HEK293T (cell line): ENCODE results near the gene AFAP1L2.

Source experiments
- CTCF ChIA-PET: fragments of 350-600 bp; formaldehyde crosslinking; extraction: SDS; loops from one replicate; lab custom pipeline; 2021; ENCODE audit warnings: antibody characterized with exemption, inconsistent platforms; lab: Yijun Ruan, JAX
- POLR2A ChIA-PET: fragments of 350-600 bp; formaldehyde crosslinking; extraction: SDS; loops from one replicate; lab custom pipeline; 2020; ENCODE audit warnings: antibody characterized with exemption, inconsistent platforms; lab: Yijun Ruan, JAX
- DNase-seq: peaks from one replicate; pipeline ENCODE4 v3.0.0; 2012; ENCODE audit warnings: mixed read lengths; ENCODE audit errors: extremely low spot score
- ARNT ChIP-seq: fragments of 450-650 bp; IDR thresholded peaks from 2 replicates; pipeline ENCODE4 v1.6.1; 2017; ENCODE audit warnings: mild to moderate bottlenecking
- BHLHE40 ChIP-seq: fragments of 450-650 bp; IDR thresholded peaks from 2 replicates; pipeline ENCODE4 v1.6.1; 2016; ENCODE audit warnings: mild to moderate bottlenecking, moderate library complexity, borderline replicate concordance
- CTBP1 ChIP-seq: fragments of 450-650 bp; IDR thresholded peaks from 2 replicates; pipeline ENCODE4 v1.6.1; 2016; ENCODE audit warnings: borderline replicate concordance
- ELF4 ChIP-seq: fragments of 450-650 bp; IDR thresholded peaks from 2 replicates; pipeline ENCODE4 v1.6.1; 2017; ENCODE audit warnings: antibody characterized with exemption
- FOXA1 ChIP-seq: fragments of 450-650 bp; IDR thresholded peaks from 2 replicates; pipeline ENCODE4 v1.6.1; 2016; ENCODE audit warnings: mild to moderate bottlenecking
- FOXK2 ChIP-seq: fragments of 450-650 bp; IDR thresholded peaks from 2 replicates; pipeline ENCODE4 v1.6.1; 2016; ENCODE audit warnings: mild to moderate bottlenecking
- FOXM1 ChIP-seq: fragments of 450-650 bp; IDR thresholded peaks from 2 replicates; pipeline ENCODE4 v1.6.1; 2017; ENCODE audit warnings: mild to moderate bottlenecking, borderline replicate concordance
- HDGF ChIP-seq: fragments of 450-650 bp; IDR thresholded peaks from 2 replicates; pipeline ENCODE4 v1.6.1; 2017; ENCODE audit warnings: antibody characterized with exemption, borderline replicate concordance
- L3MBTL2 ChIP-seq: fragments of 450-650 bp; conservative IDR thresholded peaks from 2 replicates; pipeline ENCODE4 v1.6.1; 2016; ENCODE audit warnings: mild to moderate bottlenecking
- LEF1 ChIP-seq: fragments of 450-650 bp; IDR thresholded peaks from 2 replicates; pipeline ENCODE4 v1.6.1; 2017; ENCODE audit warnings: mild to moderate bottlenecking, borderline replicate concordance
- NFRKB ChIP-seq: fragments of 450-650 bp; IDR thresholded peaks from 2 replicates; pipeline ENCODE4 v1.6.1; 2016; ENCODE audit warnings: mild to moderate bottlenecking, moderate library complexity
- PKNOX1 ChIP-seq: fragments of 450-650 bp; IDR thresholded peaks from 2 replicates; pipeline ENCODE4 v1.6.1; 2016
- SP1 ChIP-seq: fragments of 450-650 bp; IDR thresholded peaks from 2 replicates; pipeline ENCODE4 v1.6.1; 2017
- SUZ12 ChIP-seq: fragments of 450-650 bp; IDR thresholded peaks from 2 replicates; pipeline ENCODE4 v1.6.1; 2016; ENCODE audit warnings: mild to moderate bottlenecking
- TARDBP ChIP-seq: fragments of 450-650 bp; IDR thresholded peaks from 2 replicates; pipeline ENCODE4 v1.6.1; 2016
- ZNF384 ChIP-seq: fragments of 450-650 bp; IDR thresholded peaks from 2 replicates; pipeline ENCODE4 v1.6.1; 2016

Gene AFAP1L2

GRCh38 chr10:114420811-114421485 is 16.6 kb upstream of the AFAP1L2 start:
- TF ChIP-seq SP1 (no peak), NFRKB (no peak), FOXK2 (no peak), FOXM1 (no peak), ZNF384 (no peak), BHLHE40 (no peak), SUZ12 (no peak)
- ChIA-PET POLR2A (no interaction called here), CTCF (no interaction called here)
- DNase-seq, result no peak

DNA sequence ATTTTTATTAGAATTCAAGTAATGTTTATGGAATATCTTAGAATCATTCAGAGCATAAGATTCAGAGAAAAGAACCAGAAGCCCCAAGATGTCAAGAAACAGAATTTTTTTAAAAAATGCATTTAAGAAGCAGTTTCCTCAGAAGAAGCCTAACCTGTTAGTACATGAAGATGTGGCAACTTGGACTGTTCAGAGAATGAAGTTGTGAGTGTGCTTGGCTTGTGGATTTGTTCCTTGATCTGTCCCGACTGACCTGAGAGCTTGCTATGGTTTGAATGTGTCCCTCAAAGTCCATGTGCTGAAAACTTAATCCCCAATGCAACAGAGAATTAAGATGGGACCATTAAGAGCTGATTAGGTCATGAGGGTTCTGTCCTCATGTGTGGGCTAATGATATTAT is 13.8 kb upstream of the AFAP1L2 start:
- CTCF ChIA-PET, result no interaction called here
- no peak for DNase-seq
- TF ChIP-seq BHLHE40 (no peak), HDGF (no peak), CTBP1 (no peak), PKNOX1 (no peak)
- POLR2A ChIA-PET, result no interaction called here

- TF ChIP-seq HDGF, result no peak
- no peak for TF ChIP-seq CTBP1
- no peak for TF ChIP-seq SP1
- TF ChIP-seq LEF1, result no peak
- no peak for TF ChIP-seq NFRKB
- no peak for TF ChIP-seq FOXM1
- TF ChIP-seq ELF4, result no peak
- TF ChIP-seq ARNT, result no peak
- TF ChIP-seq PKNOX1, result no peak
- no peak for TF ChIP-seq ZNF384
- TF ChIP-seq FOXK2, result no peak
- no peak for TF ChIP-seq L3MBTL2
- no peak for TF ChIP-seq BHLHE40
- no peak for TF ChIP-seq TARDBP
- DNase-seq, result no peak
- ChIA-PET CTCF (no interaction called here), POLR2A (no interaction called here)
Observed at GRCh38 chr10:114412907-114413797, 8.8 kb upstream of the AFAP1L2 start.

GRCh38 chr10:114408968-114409444 is 4.7 kb upstream of the AFAP1L2 start:
- POLR2A ChIA-PET, result no interaction called here
- CTCF ChIA-PET, result interaction anchor here (0.7 kb wide), 1 partner anchor 13 kb away, joined by 3 read pairs; no protein-coding TSS in a partner anchor
- TF ChIP-seq ELF4, result no peak
- no peak for TF ChIP-seq BHLHE40
- no peak for TF ChIP-seq FOXK2
- TF ChIP-seq ZNF384, result no peak
- TF ChIP-seq L3MBTL2, result no peak
- no peak for TF ChIP-seq LEF1
- TF ChIP-seq SUZ12, result no peak
- TF ChIP-seq HDGF, result no peak
- TF ChIP-seq ARNT, result no peak
- TF ChIP-seq TARDBP, result no peak
- DNase-seq, result no peak

DNA sequence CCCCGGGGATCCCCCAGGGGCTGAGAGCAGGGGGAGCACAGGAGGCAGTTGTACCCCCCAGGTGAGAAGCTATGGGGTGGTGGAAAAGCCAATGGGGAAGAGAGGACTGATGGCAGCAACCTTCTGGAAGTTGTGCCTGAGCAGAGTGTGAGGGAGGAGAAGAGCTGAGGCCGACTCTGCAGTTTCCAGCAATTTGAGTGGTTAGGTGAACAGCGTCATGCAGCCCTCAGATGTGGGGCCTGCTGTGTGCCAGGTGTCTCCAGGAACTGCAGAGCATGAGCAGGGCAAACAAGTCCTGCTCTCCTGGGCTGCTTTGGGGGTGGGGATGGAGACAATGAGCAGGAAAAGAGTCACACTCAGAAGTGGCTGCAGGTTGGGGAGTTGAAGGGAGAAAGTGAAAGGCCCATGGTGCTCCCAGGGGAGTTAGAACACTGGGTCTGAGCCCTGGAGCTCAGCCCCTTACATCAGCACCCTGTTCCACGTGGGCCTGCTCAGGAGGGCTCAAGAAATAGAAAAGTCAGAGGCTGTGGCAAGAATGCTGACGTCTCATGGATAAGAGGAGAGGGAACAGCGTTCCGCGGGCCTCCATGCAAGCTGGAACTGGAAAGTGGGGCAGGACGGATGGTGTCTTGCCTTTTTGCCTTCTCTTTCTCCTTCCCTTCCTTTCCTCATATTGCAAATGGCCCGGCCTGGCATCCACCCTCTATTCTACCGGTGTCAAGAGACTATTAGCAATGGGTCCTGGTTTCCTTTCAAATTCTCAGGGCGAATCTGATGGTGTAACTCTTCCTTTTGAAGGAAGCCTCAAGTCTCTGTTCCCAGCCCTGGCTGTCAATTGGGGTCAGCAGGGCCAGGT is 4.0 kb upstream of the AFAP1L2 start:
- ChIA-PET POLR2A (no interaction called here), CTCF (interaction anchor here (0.7 kb wide), 1 partner anchor 14 kb away, joined by 3 read pairs; no protein-coding TSS in a partner anchor)
- DNase-seq, result no peak
- TF ChIP-seq NFRKB, result no peak
- no peak for TF ChIP-seq ARNT
- no peak for TF ChIP-seq TARDBP
- TF ChIP-seq PKNOX1, result no peak

DNA sequence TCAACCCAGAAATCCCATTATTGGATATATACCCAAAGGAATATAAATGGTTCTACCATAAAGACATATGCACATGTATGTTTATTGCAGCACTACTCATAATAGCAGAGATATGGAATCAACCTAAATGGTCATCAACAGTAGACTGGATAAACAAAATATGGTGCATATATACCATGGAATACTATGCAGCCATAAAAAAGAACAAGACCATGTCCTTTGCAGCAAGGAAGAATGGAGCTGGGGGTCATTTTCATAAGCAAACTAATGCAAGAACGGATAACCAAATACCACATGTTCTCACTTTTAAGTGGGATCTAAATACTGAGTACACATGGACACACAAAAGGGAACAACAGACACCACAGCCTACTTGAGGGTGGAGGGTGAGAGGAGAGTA is 2.2 kb upstream of the AFAP1L2 start:
- no peak for TF ChIP-seq SUZ12
- TF ChIP-seq FOXK2, result no peak
- no peak for TF ChIP-seq NFRKB
- no peak for TF ChIP-seq CTBP1
- no peak for TF ChIP-seq ZNF384
- TF ChIP-seq FOXM1, result no peak
- TF ChIP-seq HDGF, result no peak
- no peak for TF ChIP-seq TARDBP
- TF ChIP-seq ELF4, result no peak
- no peak for TF ChIP-seq SP1
- TF ChIP-seq FOXA1, result no peak
- no peak for TF ChIP-seq ARNT
- TF ChIP-seq PKNOX1, result no peak
- no peak for TF ChIP-seq BHLHE40
- no peak for TF ChIP-seq LEF1
- TF ChIP-seq L3MBTL2, result no peak
- ChIA-PET CTCF (no interaction called here), POLR2A (no interaction called here)
- no peak for DNase-seq
